Stimulated activated CD8-positive, alpha-beta memory T cell treated with anti-CD3 and anti-CD28 coated beads, Interleukin-7, amount 100 ng/mL, for 4 hours (primary cell): ENCODE data around the gene CCDC191.

Source experiments
- DNase-seq, 2 donors: peaks; one replicate each; pipeline ENCODE4 v3.0.0-alpha.2; 2020; ENCODE audit warnings: low read depth in 2 of 2

The CCDC191 gene, protein sequence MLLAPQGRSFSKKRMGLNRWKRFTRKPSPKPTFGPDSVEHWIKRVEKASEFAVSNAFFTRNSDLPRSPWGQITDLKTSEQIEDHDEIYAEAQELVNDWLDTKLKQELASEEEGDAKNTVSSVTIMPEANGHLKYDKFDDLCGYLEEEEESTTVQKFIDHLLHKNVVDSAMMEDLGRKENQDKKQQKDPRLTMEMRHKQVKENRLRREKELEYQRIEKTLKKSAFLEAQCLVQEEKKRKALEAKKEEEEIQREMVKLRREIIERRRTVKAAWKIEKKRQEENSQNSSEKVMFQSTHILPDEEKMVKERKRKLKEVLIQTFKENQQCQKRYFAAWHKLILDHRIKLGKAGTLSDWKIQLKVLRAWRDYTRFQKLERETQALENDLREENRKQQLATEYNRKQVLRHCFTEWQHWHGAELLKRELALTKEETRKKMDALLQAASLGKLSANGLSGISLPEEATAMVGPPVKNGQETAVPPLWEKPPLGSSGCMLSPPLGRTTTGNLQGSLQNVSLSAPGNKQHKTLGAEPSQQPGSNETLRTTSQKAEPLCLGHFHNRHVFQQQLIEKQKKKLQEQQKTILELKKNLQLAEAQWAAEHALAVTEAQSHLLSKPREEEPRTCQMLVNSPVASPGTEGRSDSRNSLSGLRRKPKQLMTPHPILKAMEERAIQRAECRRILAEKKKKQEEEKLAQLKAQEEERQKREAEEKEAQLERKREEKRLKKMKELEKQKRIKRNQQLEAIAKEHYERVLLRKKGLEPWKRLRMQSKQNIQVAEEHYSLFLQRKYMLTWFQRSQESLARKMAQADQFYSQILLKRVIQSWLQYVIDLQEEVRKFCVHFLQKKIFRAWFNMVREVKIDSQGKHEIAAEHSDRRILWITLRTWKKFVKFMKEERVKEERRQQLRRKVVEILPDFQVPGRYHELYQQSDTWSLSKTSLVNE

DNA sequence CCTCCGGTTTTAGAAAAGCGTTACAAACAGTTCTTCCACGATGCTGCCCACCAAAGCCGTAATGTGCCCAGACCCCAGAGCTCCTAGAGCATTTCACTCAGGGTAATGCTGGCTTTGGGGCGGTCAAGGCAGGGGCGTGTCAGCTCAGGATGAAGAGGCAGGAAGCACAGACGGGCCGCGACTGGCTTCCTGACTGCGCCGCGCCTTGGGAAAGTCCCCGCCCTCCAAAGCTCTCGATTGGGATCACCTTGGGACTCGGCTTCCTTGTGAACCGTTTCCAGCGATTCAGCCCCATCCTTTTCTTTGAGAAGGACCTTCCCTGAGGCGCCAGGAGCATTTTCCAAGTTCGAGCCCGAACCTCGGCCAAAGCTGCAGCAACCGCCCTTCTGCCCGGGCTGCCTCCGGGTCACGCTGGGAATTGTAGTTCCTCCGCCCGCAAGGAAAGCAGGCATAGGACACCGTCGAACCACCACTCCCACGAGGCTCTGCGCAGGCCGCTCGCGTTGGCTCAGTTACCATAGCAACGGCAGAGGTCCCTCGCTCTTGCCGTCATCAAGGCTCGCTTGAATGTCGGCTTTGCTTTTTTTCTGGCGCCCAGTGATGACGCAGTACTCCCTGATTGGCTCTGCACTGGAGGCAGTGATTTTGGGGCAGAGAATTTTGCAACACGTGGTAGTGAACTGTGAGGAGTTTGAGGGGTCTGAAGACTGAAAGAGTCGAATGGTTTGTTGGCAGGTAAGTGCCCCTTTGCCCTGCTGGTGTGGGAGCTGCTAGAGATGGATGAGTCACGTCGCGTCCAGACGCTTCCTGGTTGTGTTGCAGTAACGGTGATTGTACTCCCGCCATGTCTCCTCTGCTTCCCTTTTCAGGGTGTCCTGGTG lies at the start of gene CCDC191, which contains the start of gene QTRT2:
CCDC191 (minus strand) TSS at position 397 of the 881 bp plus-strand sequence; CDS start at position 337, 60 bp downstream.
QTRT2 (plus strand) TSS at position 608 of the 881 bp plus-strand sequence. CDS start 8,521 bp downstream, outside the sequence.
- DNase-seq = peak; percentile 97 to 99

DNA sequence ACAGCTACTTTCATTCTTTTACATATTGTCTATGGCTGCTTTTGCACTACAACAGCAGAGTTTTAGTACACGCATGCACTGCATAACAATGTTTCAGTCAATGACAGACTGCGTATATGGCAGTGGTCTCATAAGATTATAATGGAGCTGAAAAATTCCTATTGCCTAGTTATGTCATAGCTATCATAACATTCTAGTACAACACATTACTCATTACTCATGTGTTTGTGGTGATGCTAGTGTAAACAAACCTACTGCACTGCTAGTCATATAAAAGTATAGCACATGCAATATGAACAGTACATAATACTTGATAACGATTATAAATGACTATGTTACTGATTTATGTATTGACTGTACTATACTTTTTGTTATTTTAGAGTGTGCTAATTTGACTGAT lies 48.1 kb upstream of the CCDC191 start:
- DNase-seq = no peak

DNA sequence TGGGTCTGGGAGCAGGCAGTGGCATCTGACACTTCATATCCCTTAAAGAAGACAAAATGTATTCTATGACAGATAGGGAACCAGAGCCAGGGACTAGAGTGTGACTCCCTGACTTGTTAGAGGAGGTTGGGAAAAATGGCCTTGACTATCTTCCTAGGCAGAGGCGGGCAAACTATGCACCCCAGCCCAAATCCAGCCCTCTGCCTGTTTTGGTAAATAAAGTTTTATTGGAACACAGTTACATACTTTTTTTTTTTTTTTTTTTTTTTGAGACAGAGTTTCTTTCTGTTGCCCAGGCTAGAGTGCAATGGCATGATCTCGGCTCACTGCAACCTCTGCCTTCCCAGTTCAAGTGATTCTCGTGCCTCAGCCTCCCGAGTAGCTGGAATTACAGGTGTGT lies 47.5 kb upstream of the CCDC191 start:
- no peak for DNase-seq

DNA sequence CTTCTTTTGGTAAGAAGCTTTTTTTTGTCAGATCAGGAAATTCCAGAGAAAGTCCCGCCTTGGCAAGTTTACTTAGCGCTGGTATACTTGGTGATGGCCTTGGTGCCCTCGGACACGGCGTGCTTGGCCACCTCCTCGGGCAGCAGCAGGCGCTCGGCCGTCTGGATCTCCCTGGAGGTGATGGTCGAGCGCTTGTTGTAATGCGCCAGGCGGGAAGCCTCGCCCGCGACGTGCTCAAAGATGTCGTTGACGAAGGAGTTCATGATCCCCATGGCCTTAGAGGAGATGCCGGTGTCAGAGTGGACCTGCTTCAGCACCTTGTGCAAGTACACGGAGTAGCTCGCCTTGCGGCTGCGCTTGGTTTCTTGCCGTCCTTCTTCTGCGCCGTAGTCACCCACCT lies 46.9 kb upstream of the CCDC191 start:
- no peak for DNase-seq

DNA sequence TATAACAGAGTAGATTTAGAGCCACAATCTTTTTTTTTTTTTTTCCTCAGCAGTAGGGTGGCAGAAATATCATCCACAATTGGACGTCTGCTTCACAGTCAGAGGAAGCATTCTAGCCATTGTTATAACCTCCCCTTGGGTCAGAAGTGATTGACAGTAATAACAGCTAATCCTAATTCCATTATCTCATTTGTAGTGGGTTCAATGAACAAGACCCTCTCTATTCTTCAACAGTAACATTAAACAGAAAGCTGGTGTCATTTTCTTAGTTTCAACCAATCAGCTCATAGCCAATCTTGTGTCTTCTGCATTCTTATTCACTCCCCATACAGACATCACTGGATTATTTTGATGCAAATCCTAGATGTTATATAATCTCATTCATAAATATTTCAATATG lies 44.8 kb upstream of the CCDC191 start:
- DNase-seq = no peak

DNA sequence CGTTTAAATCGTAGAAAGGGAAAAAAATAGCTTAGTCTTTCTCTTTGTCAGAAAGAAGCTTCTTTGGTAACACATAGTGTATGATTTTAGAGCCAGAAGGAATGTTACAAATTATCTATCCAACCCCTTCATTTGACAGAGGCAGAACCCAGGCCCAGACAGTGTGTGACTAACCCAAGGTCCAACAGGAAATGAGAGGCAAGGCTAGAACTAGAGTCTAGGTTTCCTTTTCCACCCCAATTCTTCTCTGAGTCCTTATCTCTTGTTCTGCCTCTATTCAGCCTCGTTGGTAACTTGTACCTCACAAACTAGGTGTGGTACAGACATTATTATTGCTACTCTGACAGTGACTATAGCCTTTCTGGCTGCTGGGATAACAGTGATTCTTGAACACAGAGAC lies 39.5 kb upstream of the CCDC191 start:
- DNase-seq = no peak

DNA sequence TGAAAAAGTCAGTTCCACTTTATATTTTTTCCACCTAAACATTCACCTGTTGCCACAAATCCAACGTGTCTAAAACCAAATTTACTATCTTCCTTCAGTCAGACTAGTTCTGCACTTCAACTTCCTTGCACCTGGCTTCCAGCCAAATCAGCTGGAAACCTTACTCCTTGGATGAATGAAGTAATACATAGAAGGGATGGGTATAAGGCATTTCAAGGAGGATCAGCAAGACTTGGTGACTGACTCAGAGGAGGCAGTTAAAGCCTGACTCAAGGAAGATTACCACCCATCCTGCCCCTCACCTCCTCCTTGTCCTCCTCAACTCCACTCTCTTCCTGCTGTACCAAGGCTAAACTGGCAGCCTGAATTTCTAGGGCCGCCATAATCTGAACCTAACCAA lies 37.3 kb upstream of the CCDC191 start:
- DNase-seq = no peak

DNA sequence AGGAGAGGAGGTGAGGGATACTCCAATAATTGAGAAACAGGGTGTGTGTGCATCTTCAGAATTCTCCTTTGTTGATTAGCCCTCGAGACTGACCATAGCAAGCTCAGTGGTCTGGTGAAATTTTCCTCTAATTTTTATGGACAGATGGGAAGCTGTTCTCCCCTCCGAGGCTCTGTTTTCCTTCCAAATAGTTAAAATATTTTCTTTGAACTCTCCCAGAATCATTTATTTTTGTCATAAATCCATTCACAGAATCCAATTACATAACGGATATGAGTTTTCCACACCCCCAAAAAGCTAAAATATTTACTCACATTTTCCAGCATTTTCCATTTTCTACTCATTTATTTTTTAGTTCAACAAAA lies 36.7 kb upstream of the CCDC191 start:
- no peak for DNase-seq

DNA sequence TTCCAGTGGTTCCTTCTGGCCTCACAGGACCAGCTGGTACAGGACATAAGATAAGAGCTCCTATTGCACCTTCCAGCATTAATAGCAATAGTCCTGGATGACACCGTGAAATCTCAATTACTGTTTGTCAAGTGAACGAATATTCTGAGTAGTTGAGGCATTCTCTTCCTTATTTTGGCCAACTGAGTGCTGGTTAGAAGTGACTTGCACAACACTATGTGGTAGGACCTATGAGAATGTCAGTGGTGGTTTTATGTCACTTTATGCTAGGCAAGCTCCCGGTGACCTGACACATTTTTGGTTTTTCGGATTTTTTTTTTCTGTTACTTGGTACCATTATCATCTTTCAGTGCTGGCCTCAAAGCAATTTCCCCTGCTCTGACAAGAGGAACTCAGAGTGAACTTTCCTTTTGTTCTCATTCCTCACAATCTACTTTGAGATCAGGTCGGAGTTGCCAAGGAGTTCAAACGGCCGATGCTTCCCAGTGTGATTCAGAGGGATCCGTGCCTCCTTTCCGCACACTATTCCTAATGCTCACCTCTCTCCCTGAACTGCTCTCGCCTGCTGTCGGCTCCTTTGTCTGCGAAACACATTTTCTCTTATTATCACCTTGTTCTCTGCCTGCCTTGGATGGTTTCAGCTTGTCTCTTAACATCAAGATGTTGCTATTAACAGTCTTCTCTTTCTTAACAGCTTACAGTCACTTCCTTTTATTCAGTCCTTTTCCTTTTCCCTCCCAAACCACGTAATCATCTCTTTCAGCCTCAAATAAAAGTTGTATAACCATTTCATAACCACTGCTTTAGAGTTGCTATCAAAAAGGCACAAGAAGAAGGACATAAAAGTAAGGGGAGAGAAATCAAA lies 36.1 kb upstream of the CCDC191 start:
- DNase-seq = no peak

DNA sequence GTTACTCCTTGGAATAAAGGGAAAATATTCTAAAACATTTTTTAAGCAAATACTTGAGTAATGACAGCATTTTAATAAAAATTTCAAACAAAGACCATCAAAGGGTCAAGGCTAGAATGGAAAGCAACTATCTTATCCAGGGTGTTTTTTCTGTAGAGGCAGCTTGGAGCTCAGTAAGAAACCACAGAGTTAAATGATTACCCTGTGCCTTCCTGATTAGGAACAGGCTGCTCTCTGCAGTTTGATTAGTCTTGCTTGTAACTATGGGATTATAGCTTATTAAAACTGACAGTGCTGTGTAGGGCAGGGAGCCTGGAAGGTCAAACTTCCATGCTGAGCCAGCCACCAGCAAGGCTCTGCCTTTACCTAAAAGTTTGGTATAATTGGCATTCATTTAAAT lies 33.3 kb upstream of the CCDC191 start:
- DNase-seq = no peak

DNA sequence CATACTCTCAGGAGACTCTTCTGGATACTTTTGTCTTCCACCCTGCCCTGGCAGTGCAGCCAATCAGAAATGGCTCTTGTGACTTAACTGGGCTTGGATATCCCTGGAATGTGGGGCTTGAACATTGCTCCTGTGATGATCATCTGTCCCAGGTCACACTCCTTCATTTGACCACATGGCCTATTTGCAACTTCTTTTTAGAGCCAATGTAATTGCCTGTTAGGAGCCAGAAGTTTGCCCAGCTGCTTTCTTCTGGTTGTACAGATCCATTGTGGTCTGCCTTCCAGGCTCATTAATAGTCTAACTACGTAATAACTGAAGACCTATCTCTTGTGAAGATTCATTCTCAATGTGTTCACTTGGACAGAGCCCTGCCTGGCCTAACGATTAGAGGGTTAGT lies 30.0 kb upstream of the CCDC191 start:
- DNase-seq = no peak

DNA sequence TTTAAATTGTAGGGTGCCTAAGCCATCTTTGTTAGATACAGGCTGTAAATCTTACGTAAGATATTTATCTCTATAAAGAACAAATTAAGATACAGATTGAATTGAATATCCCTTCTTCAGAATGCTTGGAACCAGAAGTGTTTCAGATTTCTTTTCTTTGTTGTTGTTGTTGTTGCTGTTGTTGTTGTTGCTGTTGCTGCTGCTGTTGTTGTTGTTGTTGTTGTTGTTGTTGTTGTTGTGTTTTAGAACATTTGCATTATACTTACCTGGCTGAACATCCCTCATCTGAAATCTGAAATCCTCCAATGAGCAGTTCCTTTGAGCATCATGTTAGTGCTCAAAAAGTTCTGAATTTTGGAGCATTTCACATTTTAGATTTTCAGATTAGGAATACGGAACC lies 26.8 kb upstream of the CCDC191 start:
- no peak for DNase-seq

DNA sequence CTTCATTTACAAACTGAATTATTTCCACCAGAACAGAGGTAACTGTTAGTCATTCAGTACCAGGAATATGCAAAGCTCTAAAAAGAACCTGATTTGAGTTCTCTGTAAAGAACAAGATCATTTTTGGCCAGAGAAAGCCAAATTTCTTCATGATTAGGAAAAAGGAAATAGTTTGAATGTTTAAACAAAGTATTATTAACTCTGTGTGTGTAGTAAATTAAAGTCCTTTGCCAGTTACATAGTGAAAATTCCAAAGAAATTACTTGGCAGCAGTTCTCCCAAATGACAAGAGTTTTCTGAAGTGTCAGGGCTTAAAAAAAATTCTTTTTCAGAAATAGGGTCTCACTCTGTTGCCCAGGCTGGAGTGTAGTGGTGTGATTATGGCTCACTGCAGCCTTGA lies 24.7 kb upstream of the CCDC191 start:
- DNase-seq = no peak

DNA sequence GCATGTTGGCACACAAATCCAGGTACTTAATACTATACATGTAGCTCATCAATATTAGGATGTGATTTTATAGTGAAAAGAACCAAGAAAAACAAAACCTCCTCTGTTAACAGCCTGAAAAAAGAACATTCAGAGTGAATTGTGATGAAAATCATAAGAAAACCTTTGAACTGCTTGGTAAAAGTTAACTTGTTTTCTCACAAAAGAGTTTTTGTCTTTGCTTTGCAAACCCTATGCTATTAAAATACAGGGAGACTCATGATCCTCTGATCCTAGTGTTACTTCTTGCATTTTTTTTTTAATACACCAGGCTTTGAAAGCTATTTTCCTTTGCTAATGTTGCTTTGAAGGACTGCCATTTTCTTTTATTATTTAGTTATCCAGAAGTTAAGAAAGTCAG lies 23.9 kb upstream of the CCDC191 start:
- no peak for DNase-seq

DNA sequence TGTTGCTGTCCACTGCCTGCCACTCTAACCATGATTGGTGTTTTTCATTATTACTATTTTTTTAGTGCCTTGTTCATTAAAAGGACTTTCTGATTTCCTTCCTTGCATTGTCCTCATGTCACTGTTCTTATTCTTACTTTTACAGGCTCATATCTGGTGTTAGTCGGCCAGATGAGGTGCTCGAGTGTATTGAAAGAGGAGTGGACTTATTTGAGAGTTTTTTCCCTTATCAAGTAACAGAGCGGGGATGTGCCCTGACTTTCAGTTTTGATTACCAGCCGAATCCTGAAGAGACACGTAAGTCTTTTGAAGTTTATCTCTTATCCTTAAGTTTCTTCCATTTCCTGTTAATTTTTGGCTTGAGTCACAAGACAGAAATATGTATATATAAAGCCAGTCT lies 23.4 kb upstream of the CCDC191 start:
- DNase-seq = no peak

DNA sequence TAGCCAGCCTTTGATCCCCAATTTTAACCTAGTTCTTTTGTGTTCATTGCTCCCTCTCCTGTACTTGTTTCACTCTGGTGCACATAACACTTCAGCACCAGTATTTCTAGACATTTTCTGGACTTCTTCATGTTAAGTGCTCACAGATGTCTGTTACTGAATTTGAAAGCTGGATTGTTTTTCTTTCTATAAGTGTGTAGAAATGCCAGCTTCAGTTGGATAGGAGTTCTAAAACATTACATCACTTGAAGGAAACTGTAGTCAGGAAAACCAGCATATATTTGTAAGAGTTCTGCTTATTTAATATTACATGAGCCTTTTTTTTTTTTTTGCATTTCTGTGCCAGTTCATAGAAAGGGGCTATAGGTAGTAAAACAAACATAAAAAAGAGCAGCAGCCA lies 21.8 kb upstream of the CCDC191 start:
- no peak for DNase-seq

DNA sequence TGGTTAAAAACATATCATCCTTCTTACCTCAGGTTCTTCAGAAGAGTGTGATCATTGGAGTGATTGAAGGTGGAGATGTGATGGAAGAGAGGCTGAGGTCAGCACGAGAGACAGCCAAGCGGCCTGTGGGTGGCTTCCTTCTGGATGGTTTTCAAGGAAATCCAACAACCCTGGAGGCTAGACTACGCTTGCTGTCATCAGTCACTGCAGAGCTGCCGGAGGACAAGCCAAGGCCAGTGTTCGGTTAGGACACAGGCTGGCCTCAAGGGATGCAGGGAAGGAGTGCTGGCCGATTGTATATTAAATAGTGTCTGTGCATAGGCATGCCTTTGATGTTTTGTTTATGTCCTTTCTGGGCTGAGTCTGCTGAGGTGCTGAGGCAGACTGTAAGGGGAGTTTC lies 20.4 kb upstream of the CCDC191 start:
- DNase-seq = no peak

DNA sequence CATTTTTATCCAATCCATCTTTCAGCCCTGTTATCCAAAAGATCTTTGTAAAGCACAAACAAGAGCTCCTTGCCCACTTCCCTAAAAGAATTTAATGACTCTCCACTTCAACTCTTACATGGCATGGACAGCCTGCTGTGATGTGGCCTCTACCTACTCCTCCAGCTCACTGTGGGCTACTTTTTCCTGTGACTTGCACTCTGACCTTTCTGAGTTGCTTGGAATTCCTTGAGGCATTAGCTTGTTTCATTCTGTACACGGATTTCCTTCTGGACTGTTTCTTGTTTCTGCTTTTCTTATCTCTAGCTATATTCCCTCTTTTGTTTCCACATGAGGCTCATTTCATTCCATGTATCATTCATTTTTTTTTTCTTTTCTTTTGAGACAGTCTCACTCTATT lies 15.5 kb upstream of the CCDC191 start:
- DNase-seq = no peak

DNA sequence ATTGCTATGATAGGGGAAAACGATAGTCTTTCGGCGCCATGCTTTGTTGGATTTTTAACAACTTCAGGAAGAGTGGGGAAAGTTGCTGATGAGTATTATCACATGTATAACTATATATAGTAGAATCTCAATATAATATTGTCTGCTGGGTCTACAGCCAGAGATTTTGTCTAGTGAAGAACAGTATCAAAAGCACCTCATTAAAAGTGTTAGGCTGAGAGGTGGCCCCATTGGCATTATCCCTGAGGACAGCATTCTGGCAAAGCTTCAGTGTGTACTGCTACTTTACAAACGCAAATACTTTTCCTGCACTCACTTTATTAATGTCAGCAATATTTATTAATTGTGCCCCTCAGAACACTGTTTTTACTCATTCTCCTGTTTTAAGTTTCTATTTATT lies 12.0 kb upstream of the CCDC191 start:
- DNase-seq = no peak

DNA sequence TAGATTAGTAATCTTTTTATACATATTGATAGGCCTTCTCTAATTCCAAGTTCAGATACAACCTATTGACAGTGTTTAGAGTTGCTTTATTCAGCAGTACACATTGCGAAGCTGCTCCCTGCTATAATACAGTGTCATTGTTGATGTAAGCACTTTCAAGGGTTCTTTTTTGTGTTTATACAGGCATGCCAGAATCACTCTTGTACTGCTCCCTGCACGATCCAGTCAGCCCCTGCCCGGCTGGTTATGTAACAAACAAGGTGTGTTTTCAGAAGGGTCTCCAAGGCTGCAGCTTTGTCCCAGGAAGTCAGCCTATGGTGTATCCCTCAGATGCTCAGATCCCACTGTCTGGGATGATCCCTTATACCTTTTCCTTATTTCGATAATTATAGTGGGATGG lies 11.5 kb upstream of the CCDC191 start:
- no peak for DNase-seq
